Posterior vena cava (tissue), 2 donors: Measurements from ENCODE around the gene COQ2. TPM values are rescaled to one million over a fixed set of nuclear protein-coding genes. Genes with fewer than 3 reads are reported as not detected.

Source experiments
- DNase-seq: peaks from one replicate; pipeline ENCODE4 v3.0.0-alpha.2; 2020; ENCODE audit warnings: low spot score
- intact Hi-C, 2 donors: fragments of 100-400 bp; cut with DNase I; formaldehyde crosslinking; loops; one replicate each; pipeline versions ENCODE4 v1.14.1 to v1.14.2; 2022 to 2023
- total RNA-seq, 2 donors: library from RNA; stranded (reverse); fragmentation: NEBNext Ultra II Directional; extraction: Animal tissue kit (Norgen Biotek cat#: 25700); gene quantifications; one replicate each; pipeline ENCODE4 v1.2.1, GENCODE V29; 2021
- donor health status: DM: yes; HTN: yes; CAD: no.
- donor health status: DM: yes; HTN: yes; CAD: no.

The COQ2 gene
- total RNA-seq, 2 donors from 2014 or later, result 7.3 to 7.9 TPM

DNA sequence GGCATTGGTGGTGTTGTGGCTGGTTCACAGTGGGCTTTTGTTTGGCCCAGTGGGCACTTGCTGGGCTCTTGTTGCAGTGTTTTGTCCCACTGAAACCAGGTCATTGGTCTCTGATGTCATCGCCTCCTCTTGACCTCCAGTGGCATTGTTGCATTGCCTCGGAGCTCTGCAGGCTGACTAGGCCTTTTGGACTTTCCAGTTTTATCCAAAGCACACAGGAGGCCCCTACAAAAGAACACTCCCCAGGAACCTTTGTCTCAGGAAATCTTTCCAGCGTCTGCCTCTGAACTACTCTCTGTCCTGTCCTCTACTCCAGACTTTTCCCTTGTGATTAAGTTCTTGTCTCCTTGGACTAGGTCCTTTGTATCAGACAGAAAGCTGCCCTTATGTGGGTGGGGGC is 54.8 kb downstream of the COQ2 start:
- intact Hi-C loops, result no loop called here

DNA sequence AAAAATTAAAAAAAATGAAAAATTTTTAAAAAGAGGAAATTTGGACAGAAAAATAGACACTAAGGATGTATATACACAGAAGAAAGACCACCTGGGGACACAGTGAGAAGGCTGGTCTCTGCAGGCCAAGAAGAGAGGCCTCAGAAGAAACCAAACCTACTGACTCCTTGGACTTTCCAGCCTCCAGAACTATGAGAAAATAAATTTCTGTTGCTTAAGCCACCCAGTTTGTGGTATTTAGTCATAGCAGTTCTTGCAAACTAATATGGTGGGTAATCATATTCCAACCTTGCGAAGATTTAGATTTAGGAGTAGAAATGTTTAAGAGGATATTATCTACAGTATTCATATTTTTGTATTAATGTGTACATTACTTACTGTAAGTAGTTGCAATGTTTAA is 56.4 kb downstream of the COQ2 start:
- DNase-seq, result no peak
- intact Hi-C loops, result no loop called here

More for the DNA sequence above, 54.8 kb downstream of the COQ2 start:
- no peak for DNase-seq

DNA sequence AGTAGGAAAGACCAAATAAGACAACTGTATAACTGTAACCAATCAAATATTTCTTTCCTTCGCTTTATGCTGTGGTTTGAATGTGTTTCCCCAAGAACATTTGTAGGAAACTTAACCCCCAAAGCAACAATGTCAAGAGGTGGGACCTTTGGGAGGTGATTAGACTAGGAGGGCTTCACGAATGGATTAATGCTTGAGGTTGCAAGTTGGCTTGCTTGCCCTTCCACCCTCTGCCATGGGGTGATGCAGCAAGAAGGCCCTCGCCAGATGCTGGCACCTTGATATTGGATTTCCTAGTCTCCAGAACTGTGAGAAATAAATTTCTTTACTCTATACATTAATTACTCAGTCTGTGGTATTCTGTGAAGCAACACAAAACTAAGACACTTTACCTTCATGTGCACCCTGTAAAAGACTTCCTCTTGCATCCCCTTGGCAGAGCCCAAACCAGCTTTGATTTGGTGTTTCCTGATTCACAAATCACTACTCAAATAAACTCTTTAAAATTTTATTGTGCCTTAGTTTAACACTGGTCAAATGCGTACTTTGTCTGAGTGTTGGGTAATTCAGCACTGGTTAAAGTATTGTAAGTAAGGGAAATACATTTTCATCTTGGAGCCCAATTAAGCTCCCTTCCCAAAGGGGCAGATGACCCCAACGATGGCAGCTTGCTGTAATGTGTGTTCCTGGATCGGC is 59.9 kb downstream of the COQ2 start:
- DNase-seq, result no peak
- intact Hi-C loops, result no loop called here

DNA sequence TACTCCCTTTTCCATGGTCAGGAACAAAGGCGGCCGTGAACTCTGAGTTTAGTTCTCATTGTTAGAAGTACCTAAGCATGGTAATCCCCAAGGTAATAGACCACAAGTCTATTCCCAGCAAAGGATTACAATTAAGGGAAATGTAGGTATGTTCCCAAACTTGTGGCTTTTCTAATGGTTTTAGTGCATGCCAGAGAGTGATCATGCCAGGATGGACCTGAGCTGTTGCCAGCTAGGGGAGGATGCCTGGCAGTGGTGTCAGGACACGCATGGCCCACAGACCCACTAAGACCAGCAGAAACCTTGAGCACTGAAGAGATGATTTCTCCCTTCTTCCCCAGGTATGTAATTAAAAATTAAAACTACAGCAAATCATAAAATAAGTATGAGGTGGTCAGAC is 60.8 kb downstream of the COQ2 start:
- intact Hi-C loops, result no loop called here
- DNase-seq, result no peak

DNA sequence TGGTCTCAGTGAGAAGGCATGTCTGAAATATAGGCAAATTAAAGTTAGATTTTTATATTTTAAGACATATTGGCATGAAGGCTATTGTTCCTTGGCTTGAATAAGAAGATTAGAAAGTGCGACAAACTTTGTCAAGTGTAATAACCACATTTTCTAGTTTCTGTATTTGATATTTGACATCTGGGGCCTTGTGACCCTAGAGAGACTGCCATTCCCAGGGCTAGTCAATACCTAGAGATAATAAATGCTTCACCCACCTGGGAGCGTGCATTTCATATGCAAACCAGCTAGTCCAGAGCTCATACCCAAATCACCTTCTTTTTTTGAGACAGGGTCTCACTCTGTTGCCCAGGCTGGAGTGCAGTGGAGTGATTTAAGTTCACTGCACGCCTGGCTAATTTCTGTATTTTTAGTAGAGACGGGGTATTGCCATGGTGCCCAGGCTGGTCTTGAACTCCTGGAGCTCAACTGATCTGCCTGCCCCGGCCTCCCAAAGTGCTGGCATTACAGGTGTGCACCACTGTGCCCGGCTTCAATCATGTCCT is 62.6 kb downstream of the COQ2 start:
- intact Hi-C loops, result no loop called here
- no peak for DNase-seq

DNA sequence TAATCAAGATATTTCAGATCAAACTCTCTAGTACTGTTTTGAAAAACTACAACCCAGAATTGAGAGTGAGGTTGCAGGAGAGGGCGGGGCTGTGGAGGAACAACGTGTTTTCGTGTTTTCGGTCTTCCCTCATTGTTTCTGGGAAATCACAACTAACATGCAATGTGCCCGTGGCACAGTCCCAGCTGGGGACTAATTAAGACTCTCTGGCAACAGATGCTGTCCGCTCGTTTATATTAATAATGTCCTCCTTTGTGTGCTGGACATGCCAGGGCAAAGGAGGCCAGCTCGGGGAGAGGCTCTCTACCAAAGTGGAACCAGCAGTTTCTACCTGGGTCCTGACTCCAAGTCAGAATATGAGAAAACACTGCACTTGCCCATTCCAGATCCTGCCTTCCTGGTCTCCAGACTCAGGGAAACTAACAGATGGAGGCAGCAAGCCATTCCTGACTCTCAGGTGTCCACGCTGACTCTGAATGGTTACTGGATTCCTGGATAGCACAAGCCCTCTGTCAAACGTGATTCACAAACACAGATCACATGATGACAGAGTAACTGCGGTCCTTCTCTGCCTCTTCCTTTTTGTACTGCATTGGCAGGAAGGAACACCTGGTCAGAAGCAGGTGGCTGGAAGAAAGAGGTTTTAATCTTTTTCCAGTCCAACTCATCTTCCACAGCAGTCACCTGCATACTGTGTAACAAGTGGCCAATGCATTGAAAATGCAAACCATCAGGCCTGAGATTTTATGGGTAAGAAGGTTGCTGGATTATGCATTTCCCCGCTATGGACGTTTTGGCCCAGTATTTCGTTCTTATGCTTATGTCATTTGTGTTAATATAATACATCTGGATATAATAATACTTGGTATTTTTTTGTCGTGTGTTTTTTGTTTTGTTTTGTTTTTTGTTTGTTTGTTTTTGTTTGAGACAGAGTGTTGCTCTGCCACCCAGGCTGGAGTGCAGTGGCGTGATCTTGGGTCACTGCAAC is 65.0 kb downstream of the COQ2 start:
- intact Hi-C loops, result no loop called here
- no peak for DNase-seq

DNA sequence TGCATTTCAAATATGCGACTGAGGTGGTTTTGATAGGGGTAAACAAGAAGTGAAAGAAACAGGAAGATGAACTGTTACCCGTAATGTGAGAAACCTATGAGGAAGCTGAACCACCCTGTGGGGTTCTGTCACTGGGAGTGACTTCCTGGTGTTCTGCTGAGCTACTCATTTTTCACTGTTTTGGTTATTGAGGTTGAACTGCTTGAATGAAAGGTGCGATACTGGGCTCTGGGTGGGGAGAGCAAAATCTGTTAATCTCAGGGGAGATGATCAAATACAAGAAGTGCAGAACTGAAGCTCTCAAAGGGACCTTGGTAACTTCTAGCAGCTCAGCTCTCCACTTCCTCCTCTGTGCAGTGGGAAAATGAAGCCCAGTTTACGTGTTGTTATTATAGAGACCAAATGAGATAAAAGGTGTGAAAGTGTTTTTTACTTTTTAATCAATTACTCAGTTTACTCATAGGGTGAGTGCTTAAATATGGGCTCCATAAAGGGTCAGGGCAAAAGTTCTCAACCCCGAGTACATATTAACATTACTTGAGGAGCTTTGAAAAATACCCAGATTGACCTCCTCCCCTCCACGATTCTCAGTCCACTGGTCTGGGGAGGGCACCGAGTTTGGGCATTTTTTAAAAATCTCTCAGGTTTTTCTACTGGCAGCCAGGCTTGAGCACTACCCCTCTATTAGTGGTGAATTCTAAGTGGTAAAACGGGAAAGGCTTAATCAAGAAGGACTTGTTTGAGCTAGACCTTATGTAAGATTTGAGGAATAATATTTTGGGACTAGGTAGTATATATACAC is 66.7 kb downstream of the COQ2 start:
- intact Hi-C loops, result no loop called here
- DNase-seq, result no peak

GRCh38 chr4:83216959-83217683 is 67.5 kb downstream of the COQ2 start:
- DNase-seq, result no peak
- intact Hi-C loops, result no loop called here

DNA sequence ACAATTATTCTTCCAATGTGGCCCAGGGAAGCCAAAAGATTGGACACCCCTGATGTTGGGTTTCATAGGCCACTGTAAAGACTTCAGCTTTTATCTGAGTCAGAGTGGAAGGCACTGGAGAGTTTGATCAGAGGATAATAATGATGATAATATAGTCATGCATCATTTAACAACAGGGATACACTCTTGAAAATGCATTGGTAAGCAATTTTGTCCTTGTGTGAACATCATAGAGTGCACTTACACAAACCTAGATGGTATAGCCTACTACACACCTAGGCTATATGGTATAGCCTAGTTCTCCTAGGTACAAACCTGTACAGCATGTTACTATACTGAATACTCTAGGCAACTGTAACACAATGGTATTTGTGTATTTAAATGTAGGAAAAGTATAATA is 70.5 kb downstream of the COQ2 start:
- no peak for DNase-seq

More for the DNA sequence above, 70.5 kb downstream of the COQ2 start:
- intact Hi-C loops, result no loop called here

Other genes starting within 250 kb of the COQ2 start
- 10 to 100 TPM; 36.2 to 39.5 TPM for gene COPS4, start 249.6 kb downstream of the COQ2 start, total RNA-seq
- gene PLAC8, start 170.1 kb downstream of the COQ2 start, total RNA-seq, result 1 to 10 TPM; 3.8 to 4.6 TPM
- gene HPSE, start 50.0 kb upstream of the COQ2 start, total RNA-seq, result 1 to 10 TPM; 2.8 to 4.4 TPM
- gene HELQ, start 171.0 kb upstream of the COQ2 start, total RNA-seq, result 10 to 100 TPM; 10.7 to 12.9 TPM
- 10 to 100 TPM; 39.4 to 42.8 TPM for gene MRPS18C, start 171.3 kb upstream of the COQ2 start, total RNA-seq
- 10 to 100 TPM; 13.2 to 13.7 TPM for gene ABRAXAS1, start 200.3 kb upstream of the COQ2 start, total RNA-seq